ENCODE results near the gene ATP7B. TPM values are rescaled to one million over a fixed set of nuclear protein-coding genes. Genes with fewer than 3 reads are reported as not detected.

The ATP7B gene
- total RNA-seq, 1 donor from 2014 or later = 37.7 TPM

GRCh38 chr13:51925865-51926527, 85.3 kb downstream of the ATP7B start:
- no peaks in the 10 kb centered on the region for H3K27me3 ChIP-seq
- no peaks in the 10 kb centered on the region for H3K9me3 ChIP-seq
- H3K27ac ChIP-seq = no peak overlapping the region
- no peaks in the 10 kb centered on the region for H3K4me1 ChIP-seq
- no peaks in the 10 kb centered on the region for H3K36me3 ChIP-seq
- DNase-seq (ENCODE audit: low spot score in 2 of 2) = no peak
- intact Hi-C loops (cut with DNase I) = no loop called here
- no peak for TF ChIP-seq CTCF (IDR thresholded peaks at IDR 0.05)
- H3K4me3 ChIP-seq = no peak overlapping the region

GRCh38 chr13:51924756-51925544, 86.3 kb downstream of the ATP7B start:
- H3K36me3 ChIP-seq = no peaks in the 10 kb centered on the region
- TF ChIP-seq CTCF (IDR thresholded peaks at IDR 0.05) = no peak
- no peaks in the 10 kb centered on the region for H3K4me1 ChIP-seq
- H3K4me3 ChIP-seq = no peak overlapping the region
- DNase-seq (ENCODE audit: low spot score in 2 of 2) = no peak
- H3K27ac ChIP-seq = no peak overlapping the region
- intact Hi-C loops (cut with DNase I) = no loop called here
- H3K9me3 ChIP-seq = no peaks in the 10 kb centered on the region
- no peaks in the 10 kb centered on the region for H3K27me3 ChIP-seq

- H3K4me1 ChIP-seq = no peaks in the 10 kb centered on the region
- no peak overlapping the region for H3K4me3 ChIP-seq
- TF ChIP-seq CTCF (IDR thresholded peaks at IDR 0.05) = no peak
- no peak for DNase-seq (ENCODE audit: low spot score in 2 of 2)
- no peaks in the 10 kb centered on the region for H3K27me3 ChIP-seq
- intact Hi-C loops (cut with DNase I) = no loop called here
- no peak overlapping the region for H3K27ac ChIP-seq
- no peaks in the 10 kb centered on the region for H3K9me3 ChIP-seq
- H3K36me3 ChIP-seq = no peaks in the 10 kb centered on the region
Observed at GRCh38 chr13:51923983-51924539, 87.2 kb downstream of the ATP7B start.

- Histone ChIP-seq H3K4me1 (no peaks in the 10 kb centered on the region), H3K9me3 (no peaks in the 10 kb centered on the region), H3K36me3 (no peaks in the 10 kb centered on the region), H3K27ac (no peak overlapping the region), H3K27me3 (no peaks in the 10 kb centered on the region), H3K4me3 (no peak overlapping the region)
- intact Hi-C loops (cut with DNase I) = no loop called here
- no peak for DNase-seq (ENCODE audit: low spot score in 2 of 2)
- TF ChIP-seq CTCF (IDR thresholded peaks at IDR 0.05) = no peak
Observed at GRCh38 chr13:51922771-51923480, 88.3 kb downstream of the ATP7B start.

GRCh38 chr13:51921790-51922740, 89.2 kb downstream of the ATP7B start:
- intact Hi-C loops (cut with DNase I) = no loop called here
- Histone ChIP-seq H3K27ac (no peak overlapping the region), H3K9me3 (no peaks in the 10 kb centered on the region), H3K4me1 (no peaks in the 10 kb centered on the region), H3K27me3 (no peaks in the 10 kb centered on the region), H3K4me3 (no peak overlapping the region), H3K36me3 (no peaks in the 10 kb centered on the region)
- no peak for TF ChIP-seq CTCF (IDR thresholded peaks at IDR 0.05)
- no peak for DNase-seq (ENCODE audit: low spot score in 2 of 2)

Measured in ascending aorta (tissue), 2 donors.